Esophagus muscularis mucosa (tissue), 4 donors: Measurements from ENCODE around the gene DMKN. TPM values are rescaled to one million over a fixed set of nuclear protein-coding genes. Genes with fewer than 3 reads are reported as not detected.

Experiments used
- DNase-seq: peaks from one replicate; pipeline ENCODE4 v3.0.0-alpha.2; 2017; ENCODE audit errors: extremely low spot score
- H3K27ac ChIP-seq, 4 donors: fragments of 200-600 bp; sonication (generic); replicated peaks in 1 of 4; 1 replicate in 3 of 4; 2 replicates in 1 of 4; pipeline ENCODE4 v1.5.1; 2016 to 2019; ENCODE audit warnings: mild to moderate bottlenecking in 1 of 4
- H3K27me3 ChIP-seq, 4 donors: fragments of 200-600 bp; sonication (generic); one replicate each; pipeline versions ENCODE4 v1.5.1 to v1.6.0; 2016 to 2019
- H3K36me3 ChIP-seq, 4 donors: fragments of 200-600 bp; sonication (generic); one replicate each; pipeline ENCODE4 v1.5.1; 2016 to 2019
- H3K4me1 ChIP-seq, 4 donors: fragments of 200-600 bp; sonication (generic); one replicate each; pipeline ENCODE4 v1.5.1; 2016 to 2019
- H3K4me3 ChIP-seq, 4 donors: fragments of 200-600 bp; sonication (generic); 1 replicate in 2 of 4; 2 replicates in 2 of 4; pipeline ENCODE4 v1.5.1; 2016 to 2019; ENCODE audit warnings: mild to moderate bottlenecking in 4 of 4, moderate library complexity in 1 of 4
- H3K9me3 ChIP-seq, 4 donors: fragments of 200-600 bp; sonication (generic); 1 replicate in 3 of 4; 2 replicates in 1 of 4; pipeline ENCODE4 v1.5.1; 2016 to 2019
- CTCF ChIP-seq, 3 experiments: fragments of 200-600 bp in 2 of 3; fragments of 450-650 bp in 1 of 3; sonication (generic) in 2 of 3; IDR thresholded peaks; one replicate each; pipeline ENCODE4 v1.5.1; 2017 to 2019; ENCODE audit warnings: antibody characterized with exemption in 3 of 3, mild to moderate bottlenecking in 2 of 3, moderate library complexity in 1 of 3
- EP300 ChIP-seq: sonication (generic); formaldehyde crosslinking; IDR thresholded peaks from one replicate; pipeline ENCODE4 v1.6.1; 2017; ENCODE audit warnings: antibody characterized with exemption
- POLR2A ChIP-seq: fragments of 450-650 bp; IDR thresholded peaks from one replicate; pipeline ENCODE4 v1.6.1; 2017; ENCODE audit warnings: antibody characterized with exemption, moderate library complexity, mild to moderate bottlenecking, low read depth
- POLR2AphosphoS5 ChIP-seq, 2 donors: sonication (generic); formaldehyde crosslinking; IDR thresholded peaks; one replicate each; pipeline ENCODE4 v1.6.1; 2017; ENCODE audit warnings: antibody characterized with exemption in 2 of 2
- WGBS: methylation state at CpG from one replicate; pipeline ENCODE4 v1.1.5; 2018; 5-methylcytosine and 5-hydroxymethylcytosine counted together
- intact Hi-C: fragments of 100-400 bp; cut with DNase I; formaldehyde crosslinking; loops from one replicate; pipeline ENCODE4 v1.15.1; 2023
- total RNA-seq, 4 donors: library from RNA; depleted of rRNA; stranded (reverse); fragments of >200 nt; gene quantifications; one replicate each; pipeline versions ENCODE4 v1.1.0 to v1.2.1, GENCODE V29; 2016

Gene DMKN
- total RNA-seq, 4 donors from 2014 or later, result 1.7 to 5.5 (median 3.8) TPM

- no peaks in the 10 kb centered on the region for H3K9me3 ChIP-seq
- no peak for DNase-seq
These were observed 63.9 kb downstream of the DMKN start for GRCh38 chr19:35449359-35450043.

GRCh38 chr19:35447606-35448469 lies 65.6 kb downstream of the DMKN start, which contains the start of gene FFAR2:
Gene FFAR2 (plus strand): TSS chr19:35448257. CDS start chr19:35449715, 1,458 bp downstream.
- Histone ChIP-seq H3K27me3 (peaks cover 0 to 29% (median 0%) of the 10 kb centered on the region in 4 donors), H3K4me3 (no peak within 1 kb of the TSS), H3K36me3 (no peaks in the 10 kb centered on the region), H3K4me1 (peaks cover 0 to 9% (median 5%) of the 10 kb centered on the region in 4 donors), H3K27ac (peak within 1 kb of the TSS in 2 of 4 donors; percentile 6 to 38), H3K9me3 (no peaks in the 10 kb centered on the region)
- TF ChIP-seq CTCF (IDR thresholded peaks at IDR 0.05) (no peak), EP300 (no peak), POLR2AphosphoS5 (IDR thresholded peaks at IDR 0.05) (no peak), POLR2A (no peak)
- DNase-seq, result no peak
- intact Hi-C loops, result no loop called here
- 66% methylated on average over 12 of the region's 12 CpGs for WGBS

More at GRCh38 chr19:35449359-35450043, 63.9 kb downstream of the DMKN start:
- H3K4me3 ChIP-seq, result no peak overlapping the region
- 85% methylated on average over 27 of the region's 27 CpGs for WGBS
- no peaks in the 10 kb centered on the region for H3K36me3 ChIP-seq
- intact Hi-C loops, result no loop called here
- H3K27me3 ChIP-seq, result peaks cover 0 to 29% (median 0%) of the 10 kb centered on the region in 4 donors
- no peak overlapping the region for H3K27ac ChIP-seq
- H3K4me1 ChIP-seq, result peaks cover 0 to 9% (median 5%) of the 10 kb centered on the region in 4 donors
- TF ChIP-seq CTCF (IDR thresholded peaks at IDR 0.05), result no peak
- no peak for TF ChIP-seq POLR2A
- TF ChIP-seq EP300, result no peak
- TF ChIP-seq POLR2AphosphoS5 (IDR thresholded peaks at IDR 0.05), result no peak

Other genes starting within 250 kb of the DMKN start
- 100 to 1,000 TPM; 111 to 122 (median 116) TPM for gene USF2, start 244.7 kb downstream of the DMKN start, total RNA-seq
- gene HAMP, start 231.1 kb downstream of the DMKN start, total RNA-seq, result not detected
- 1 to 10 TPM in 2 of 4 donors, under 1 TPM in 1, not detected in 1; 0.65 to 2.4 (median 1.2) TPM for gene MAG, start 221.5 kb downstream of the DMKN start, total RNA-seq
- 10 to 100 TPM in 1 of 4 donors, 1 to 10 TPM in 3; 2.3 to 12.5 (median 3.7) TPM for gene CD22, start 184.5 kb downstream of the DMKN start, total RNA-seq
- gene FFAR1, start 165.7 kb downstream of the DMKN start, total RNA-seq, result not detected
- gene FFAR3, start 155.2 kb downstream of the DMKN start, total RNA-seq, result 1 to 10 TPM in 1 of 4 donors, under 1 TPM in 1, not detected in 2; 0.17 to 2.3 TPM
- gene GPR42, start 142.6 kb downstream of the DMKN start, total RNA-seq, result under 1 TPM in 1 of 4 donors, not detected in 3; 0.17 TPM
- gene FFAR2, start 65.4 kb downstream of the DMKN start, total RNA-seq, result 1 to 10 TPM in 1 of 4 donors, not detected in 3; 1.7 TPM
- gene KRTDAP, start 23.2 kb downstream of the DMKN start, total RNA-seq, result not detected
- not detected for gene SBSN, start 14.7 kb upstream of the DMKN start, total RNA-seq
- not detected for gene GAPDHS, start 19.8 kb upstream of the DMKN start, total RNA-seq
- 100 to 1,000 TPM in 2 of 4 donors, 10 to 100 TPM in 2; 47.3 to 109 (median 91.6) TPM for gene TMEM147, start 32.0 kb upstream of the DMKN start, total RNA-seq
- gene ATP4A, start 50.0 kb upstream of the DMKN start, total RNA-seq, result not detected
- gene PMIS2, start 72.5 kb upstream of the DMKN start, total RNA-seq, result not detected
- 1 to 10 TPM; 3.7 to 4.7 (median 4.3) TPM for gene HAUS5, start 99.1 kb upstream of the DMKN start, total RNA-seq
- 100 to 1,000 TPM in 2 of 4 donors, 10 to 100 TPM in 2; 63.1 to 112 (median 95.2) TPM for gene RBM42, start 115.4 kb upstream of the DMKN start, total RNA-seq
- 1 to 10 TPM in 1 of 4 donors, not detected in 3; 3.4 TPM for gene ETV2, start 128.1 kb upstream of the DMKN start, total RNA-seq
- gene COX6B1, start 134.7 kb upstream of the DMKN start, total RNA-seq, result 100 to 1,000 TPM; 205 to 508 (median 313) TPM
- gene UPK1A, start 152.9 kb upstream of the DMKN start, total RNA-seq, result not detected
- gene ZBTB32, start 190.9 kb upstream of the DMKN start, total RNA-seq, result not detected
- 10 to 100 TPM; 22.0 to 30.6 (median 24.2) TPM for gene KMT2B, start 204.4 kb upstream of the DMKN start, total RNA-seq
- gene IGFLR1, start 228.8 kb upstream of the DMKN start, total RNA-seq, result 1 to 10 TPM; 1.7 to 8.1 (median 5.9) TPM
- 10 to 100 TPM in 3 of 4 donors, 1 to 10 TPM in 1; 7.9 to 31.1 (median 20.9) TPM for gene U2AF1L4, start 231.8 kb upstream of the DMKN start, total RNA-seq
- 10 to 100 TPM; 27.4 to 48.7 (median 33.8) TPM for gene PSENEN, start 232.0 kb upstream of the DMKN start, total RNA-seq
- 10 to 100 TPM; 11.6 to 18.3 (median 15.6) TPM for gene LIN37, start 234.9 kb upstream of the DMKN start, total RNA-seq
- 100 to 1,000 TPM in 2 of 4 donors, 10 to 100 TPM in 2; 64.4 to 146 (median 105) TPM for gene HSPB6, start 243.4 kb upstream of the DMKN start, total RNA-seq
- gene PROSER3, start 244.5 kb upstream of the DMKN start, total RNA-seq, result 1 to 10 TPM; 5.6 to 8.7 (median 7.1) TPM